ENCODE results near the gene NSMF. TPM values are rescaled to one million over a fixed set of nuclear protein-coding genes. Genes with fewer than 3 reads are reported as not detected.

NSMF gene
- total RNA-seq, 1 experiment from 2014 or later: 73.4 TPM

GRCh38 chr9:137499416-137499815 is 40.3 kb upstream of the NSMF start:
- BruUV-seq (replicated peaks): no TSS peak
- no peak overlapping the region for H3K4me2 ChIP-seq
- H3K79me2 ChIP-seq (ENCODE audit: low read depth): no peaks in the 10 kb centered on the region
- intact Hi-C loops (cut with micrococcal nuclease; ENCODE audit: unreplicated experiment): no loop called here
- ChIA-PET POLR2A (ENCODE audit: unreplicated experiment) (no interaction called here), CTCF (interaction anchor here (0.6 kb wide), 1 partner anchor 331 kb away, joined by 4 read pairs; no protein-coding TSS in a partner anchor)
- H3K36me3 ChIP-seq (ENCODE audit: low read depth): no peaks in the 10 kb centered on the region
- H3F3A ChIP-seq (ENCODE audit: insufficient read depth, low read depth): peaks cover 10% of the 10 kb centered on the region; the same call in 1 of the 2 replicates
- no peaks in the 10 kb centered on the region for H3K9me2 ChIP-seq (ENCODE audit: insufficient read depth)
- no peak overlapping the region for H3K4me3 ChIP-seq
- no peaks in the 10 kb centered on the region for H4K20me1 ChIP-seq (ENCODE audit: insufficient read depth)
- no peak overlapping the region for H2AFZ ChIP-seq
- TF ChIP-seq EZH2 (IDR thresholded peaks at IDR 0.05; ENCODE audit: low read depth) (no peak), CTCF (conservative IDR thresholded peaks at IDR 0.05) (no peak)
- peaks cover 6% of the 10 kb centered on the region for H3K4me1 ChIP-seq (replicated peaks; ENCODE audit: insufficient read depth)
- no peak for DNase-seq
- H3K9me3 ChIP-seq (ENCODE audit: insufficient read depth, low read depth): no peaks in the 10 kb centered on the region
- H3K27me3 ChIP-seq (ENCODE audit: insufficient read depth, low read depth): no peaks in the 10 kb centered on the region
- no peak overlapping the region for H3K27ac ChIP-seq

GRCh38 chr9:137498720-137499150 is 39.6 kb upstream of the NSMF start:
- Histone ChIP-seq H3K79me2 (ENCODE audit: low read depth) (no peaks in the 10 kb centered on the region), H2AFZ (no peak overlapping the region), H3K36me3 (ENCODE audit: low read depth) (no peaks in the 10 kb centered on the region), H3K9me2 (ENCODE audit: insufficient read depth) (no peaks in the 10 kb centered on the region), H3K4me2 (no peak overlapping the region), H3K9me3 (ENCODE audit: insufficient read depth, low read depth) (no peaks in the 10 kb centered on the region), H3F3A (ENCODE audit: insufficient read depth, low read depth) (peaks cover 10% of the 10 kb centered on the region; the same call in 1 of the 2 replicates), H4K20me1 (ENCODE audit: insufficient read depth) (no peaks in the 10 kb centered on the region), H3K27ac (no peak overlapping the region), H3K4me1 (replicated peaks; ENCODE audit: insufficient read depth) (peaks cover 6% of the 10 kb centered on the region), H3K4me3 (no peak overlapping the region), H3K27me3 (ENCODE audit: insufficient read depth, low read depth) (no peaks in the 10 kb centered on the region)
- BruUV-seq (replicated peaks): no TSS peak
- POLR2A ChIA-PET (ENCODE audit: unreplicated experiment): no interaction called here
- no peak for DNase-seq
- CTCF ChIA-PET: no interaction called here
- intact Hi-C loops (cut with micrococcal nuclease; ENCODE audit: unreplicated experiment): no loop called here
- no peak for TF ChIP-seq EZH2 (IDR thresholded peaks at IDR 0.05; ENCODE audit: low read depth)
- no peak for TF ChIP-seq CTCF (conservative IDR thresholded peaks at IDR 0.05)

GRCh38 chr9:137497921-137498719 is 39.0 kb upstream of the NSMF start:
- H3K4me3 ChIP-seq: no peak overlapping the region
- ChIA-PET POLR2A (ENCODE audit: unreplicated experiment) (no interaction called here), CTCF (no interaction called here)
- H3K9me2 ChIP-seq (ENCODE audit: insufficient read depth): no peaks in the 10 kb centered on the region
- DNase-seq: no peak
- TF ChIP-seq CTCF (conservative IDR thresholded peaks at IDR 0.05) (no peak), EZH2 (IDR thresholded peaks at IDR 0.05; ENCODE audit: low read depth) (no peak)
- H3K4me1 ChIP-seq (replicated peaks; ENCODE audit: insufficient read depth): peaks cover 6% of the 10 kb centered on the region
- no peak overlapping the region for H3K4me2 ChIP-seq
- no peaks in the 10 kb centered on the region for H3K9me3 ChIP-seq (ENCODE audit: insufficient read depth, low read depth)
- no peaks in the 10 kb centered on the region for H4K20me1 ChIP-seq (ENCODE audit: insufficient read depth)
- intact Hi-C loops (cut with micrococcal nuclease; ENCODE audit: unreplicated experiment): no loop called here
- no peaks in the 10 kb centered on the region for H3K79me2 ChIP-seq (ENCODE audit: low read depth)
- peaks cover 14% of the 10 kb centered on the region; the same call in 1 of the 2 replicates for H3F3A ChIP-seq (ENCODE audit: insufficient read depth, low read depth)
- H2AFZ ChIP-seq: no peak overlapping the region
- no peaks in the 10 kb centered on the region for H3K27me3 ChIP-seq (ENCODE audit: insufficient read depth, low read depth)
- no TSS peak for BruUV-seq (replicated peaks)
- no peaks in the 10 kb centered on the region for H3K36me3 ChIP-seq (ENCODE audit: low read depth)
- H3K27ac ChIP-seq: no peak overlapping the region
